ENCODE results near the gene ZRANB1. TPM values are rescaled to one million over a fixed set of nuclear protein-coding genes. Genes with fewer than 3 reads are reported as not detected.

The ZRANB1 gene
- total and polyA plus RNA-seq, 2 of the 4 experiments (the other 2 are of a cell fraction), result 11.2 to 24.7 TPM

DNA sequence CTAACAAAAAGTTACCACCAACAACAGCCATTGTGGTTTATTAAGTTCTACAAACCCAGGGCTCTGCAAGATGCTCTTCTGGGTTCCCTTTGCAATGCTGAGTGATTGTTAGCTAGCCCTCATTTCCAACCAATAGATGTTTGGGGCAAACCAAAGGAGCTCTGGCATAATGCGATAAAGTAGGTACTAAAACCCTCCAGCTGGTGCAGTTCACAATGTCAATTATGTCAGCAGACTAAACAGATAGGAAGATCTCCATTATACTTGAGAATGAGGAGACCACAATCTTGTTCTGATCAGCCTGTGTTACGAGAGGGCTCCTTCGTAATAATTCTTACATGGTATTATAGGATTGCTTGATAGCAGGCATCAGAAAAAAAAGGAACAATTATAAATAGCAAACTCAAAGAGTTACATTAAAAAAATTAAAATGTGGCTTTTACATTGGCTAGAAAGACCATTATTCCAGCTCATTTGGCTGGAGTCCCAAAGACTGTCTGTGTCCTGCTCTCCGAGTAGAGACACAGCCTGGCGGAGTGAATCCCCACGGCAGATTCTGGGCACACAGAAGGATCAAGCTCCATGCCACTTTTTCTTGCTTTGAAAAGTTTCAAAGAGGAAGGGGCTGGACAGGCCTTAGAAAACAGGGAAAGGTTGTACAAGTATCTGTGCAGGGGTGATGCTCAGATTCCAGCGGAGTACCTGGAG lies 93.8 kb downstream of the ZRANB1 start:
- DNase-seq (no peak), ATAC-seq (ENCODE audit: low read depth) (peak; percentile 12)
- Histone ChIP-seq H3K4ac (ENCODE audit: low read depth, low read length) (peak overlapping the region; percentile 86), H3K79me1 (ENCODE audit: low read depth in 1 of 2, low read length in 2 of 2) (peaks cover 37 to 93% of the 10 kb centered on the region in 2 experiments), H3K4me1 (ENCODE audit: control insufficient read depth, insufficient read depth, low read length) (peaks cover 31% of the 10 kb centered on the region), H3K4me3 (ENCODE audit: insufficient read depth, low read depth, low read length) (peak overlapping the region; percentile 33; the same call in 1 of the 2 replicates), H2BK120ac (ENCODE audit: low read depth, low read length) (peak overlapping the region; percentile 79), H3K18ac (ENCODE audit: low read depth, low read length) (peak overlapping the region; percentile 80), H4K20me1 (ENCODE audit: insufficient read depth, low read length) (peaks cover 56% of the 10 kb centered on the region), H3K56ac (ENCODE audit: extremely low read depth, insufficient read depth, low read length) (peak overlapping the region; percentile 82; the same call in 1 of the 2 replicates), H2BK15ac (ENCODE audit: low read depth, low read length) (peak overlapping the region; percentile 38; the same call in 2 of the 3 replicates), H3K23ac (ENCODE audit: low read depth, low read length) (peak overlapping the region; percentile 91), H3K27ac (ENCODE audit: insufficient read depth, low read length) (peak overlapping the region; percentile 78), H3K9ac (ENCODE audit: low read depth, low read length) (peak overlapping the region; percentile 46), H3K9me1 (ENCODE audit: insufficient read depth, low read length) (peaks cover 55% of the 10 kb centered on the region), H2BK20ac (ENCODE audit: low read depth, low read length) (peak overlapping the region; percentile 58), H4K91ac (ENCODE audit: insufficient read depth, low read depth, low read length) (peak overlapping the region; percentile 90), H3K27me3 (ENCODE audit: control insufficient read depth, insufficient read depth, low read length) (no peaks in the 10 kb centered on the region), H3K4me2 (ENCODE audit: low read depth, low read length) (peak overlapping the region; percentile 91), H3K14ac (replicated peaks; ENCODE audit: low read depth, low read length) (peak overlapping the region; percentile 69), H2AK9ac (replicated peaks; ENCODE audit: low read depth, low read length, poor library complexity) (peak overlapping the region; percentile 35), H2AK5ac (ENCODE audit: low read depth, low read length) (peak overlapping the region; percentile 78; the same call in 1 of the 2 replicates), H2BK5ac (ENCODE audit: low read depth, low read length, poor library complexity, severe bottlenecking) (peak overlapping the region; percentile 91), H3K36me3 (ENCODE audit: control insufficient read depth, insufficient read depth, low read length) (peaks cover 13% of the 10 kb centered on the region; the same call in 1 of the 2 replicates), H4K5ac (ENCODE audit: low read depth, low read length) (peak overlapping the region; percentile 66), H4K8ac (ENCODE audit: low read depth in 2 of 2, low read length in 2 of 2) (peak overlapping the region; percentile 42 to 69; a peak in 3 of 4 replicates), H2AFZ (replicated peaks; ENCODE audit: low read length, poor library complexity) (no peak overlapping the region), H3K9me3 (ENCODE audit: control insufficient read depth, insufficient read depth, low read length) (no peaks in the 10 kb centered on the region)
- dilution Hi-C loops (cut with HindIII; ENCODE audit: low sequenced_read_pairs, unreplicated experiment), result no loop called here
- in situ Hi-C loops (cut with MboI; ENCODE audit: low sequenced_read_pairs), result no loop called here
- intact Hi-C loops (cut with micrococcal nuclease), result no loop called here
- no TSS peak for BruUV-seq (replicated peaks)
- POLR2A ChIA-PET (ENCODE audit: unreplicated experiment), result no interaction called here
- 53% methylated on average over 3 of the region's 7 CpGs; no CpG with 5 or more reads in 1 of the 2 experiments for WGBS, 2 experiments (ENCODE audit: extremely low coverage in 2 of 2, insufficient read length in 1 of 2)
- CTCF ChIA-PET, result interaction anchor here (0.7 to 2.4 kb wide), 5 partner anchors 12 to 509 kb away, joined by 3 to 10 read pairs (median 5); no protein-coding TSS in a partner anchor
- TF ChIP-seq SMC3 (IDR thresholded peaks at IDR 0.05; ENCODE audit: low read depth, low read length) (no peak), MAFK (IDR thresholded peaks at IDR 0.05; ENCODE audit: low read depth, low read length) (no peak), FOS (IDR thresholded peaks at IDR 0.05; ENCODE audit: low read depth, low read length) (no peak), RFX5 (IDR thresholded peaks at IDR 0.05; ENCODE audit: low read depth, low read length) (no peak), POLR2A (IDR thresholded peaks at IDR 0.05; ENCODE audit: low read depth, low read length) (no peak), RAD21 (IDR thresholded peaks at IDR 0.05; ENCODE audit: low read length) (no peak), MAZ (IDR thresholded peaks at IDR 0.05; ENCODE audit: borderline replicate concordance, low read depth, low read length) (no peak), NFE2L2 (IDR thresholded peaks at IDR 0.05; ENCODE audit: low read depth, low read length) (no peak), RCOR1 (IDR thresholded peaks at IDR 0.05; ENCODE audit: insufficient replicate concordance, low read length) (no peak), BHLHE40 (IDR thresholded peaks at IDR 0.05; ENCODE audit: low read depth, low read length) (no peak), CHD1 (IDR thresholded peaks at IDR 0.05; ENCODE audit: low read depth, low read length) (no peak), CEBPB (IDR thresholded peaks at IDR 0.05; ENCODE audit: low read depth, low read length) (no peak)
- TF ChIP-seq, protein P1, sequence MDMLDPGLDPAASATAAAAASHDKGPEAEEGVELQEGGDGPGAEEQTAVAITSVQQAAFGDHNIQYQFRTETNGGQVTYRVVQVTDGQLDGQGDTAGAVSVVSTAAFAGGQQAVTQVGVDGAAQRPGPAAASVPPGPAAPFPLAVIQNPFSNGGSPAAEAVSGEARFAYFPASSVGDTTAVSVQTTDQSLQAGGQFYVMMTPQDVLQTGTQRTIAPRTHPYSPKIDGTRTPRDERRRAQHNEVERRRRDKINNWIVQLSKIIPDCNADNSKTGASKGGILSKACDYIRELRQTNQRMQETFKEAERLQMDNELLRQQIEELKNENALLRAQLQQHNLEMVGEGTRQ (IDR thresholded peaks at IDR 0.05; ENCODE audit: low read depth, low read length), result no peak
- TF ChIP-seq, protein P2, sequence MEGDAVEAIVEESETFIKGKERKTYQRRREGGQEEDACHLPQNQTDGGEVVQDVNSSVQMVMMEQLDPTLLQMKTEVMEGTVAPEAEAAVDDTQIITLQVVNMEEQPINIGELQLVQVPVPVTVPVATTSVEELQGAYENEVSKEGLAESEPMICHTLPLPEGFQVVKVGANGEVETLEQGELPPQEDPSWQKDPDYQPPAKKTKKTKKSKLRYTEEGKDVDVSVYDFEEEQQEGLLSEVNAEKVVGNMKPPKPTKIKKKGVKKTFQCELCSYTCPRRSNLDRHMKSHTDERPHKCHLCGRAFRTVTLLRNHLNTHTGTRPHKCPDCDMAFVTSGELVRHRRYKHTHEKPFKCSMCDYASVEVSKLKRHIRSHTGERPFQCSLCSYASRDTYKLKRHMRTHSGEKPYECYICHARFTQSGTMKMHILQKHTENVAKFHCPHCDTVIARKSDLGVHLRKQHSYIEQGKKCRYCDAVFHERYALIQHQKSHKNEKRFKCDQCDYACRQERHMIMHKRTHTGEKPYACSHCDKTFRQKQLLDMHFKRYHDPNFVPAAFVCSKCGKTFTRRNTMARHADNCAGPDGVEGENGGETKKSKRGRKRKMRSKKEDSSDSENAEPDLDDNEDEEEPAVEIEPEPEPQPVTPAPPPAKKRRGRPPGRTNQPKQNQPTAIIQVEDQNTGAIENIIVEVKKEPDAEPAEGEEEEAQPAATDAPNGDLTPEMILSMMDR (conservative IDR thresholded peaks at IDR 0.05; ENCODE audit: low read depth, low read length), result no peak
- TF ChIP-seq, protein P3, sequence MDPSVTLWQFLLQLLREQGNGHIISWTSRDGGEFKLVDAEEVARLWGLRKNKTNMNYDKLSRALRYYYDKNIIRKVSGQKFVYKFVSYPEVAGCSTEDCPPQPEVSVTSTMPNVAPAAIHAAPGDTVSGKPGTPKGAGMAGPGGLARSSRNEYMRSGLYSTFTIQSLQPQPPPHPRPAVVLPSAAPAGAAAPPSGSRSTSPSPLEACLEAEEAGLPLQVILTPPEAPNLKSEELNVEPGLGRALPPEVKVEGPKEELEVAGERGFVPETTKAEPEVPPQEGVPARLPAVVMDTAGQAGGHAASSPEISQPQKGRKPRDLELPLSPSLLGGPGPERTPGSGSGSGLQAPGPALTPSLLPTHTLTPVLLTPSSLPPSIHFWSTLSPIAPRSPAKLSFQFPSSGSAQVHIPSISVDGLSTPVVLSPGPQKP (IDR thresholded peaks at IDR 0.05; ENCODE audit: borderline replicate concordance, low read depth, low read length), result no peak

Measured in IMR-90 (cell line).